GDM1 (cell line): ENCODE data around the gene SGSM2.
A peak's percentile ranks its signal among the peaks of the same experiment; 100 is the strongest.

Experiments
- DNase-seq: peaks from one replicate; lab custom pipeline; 2025; lab: John Stamatoyannopoulos, UW

Gene SGSM2

GRCh38 chr17:2336215-2336851 lies 968 bp upstream of the SGSM2 start, which contains the start of gene TSR1:
Gene TSR1, minus strand, starts transcription at chr17:2336457. Its CDS starts 30 bp downstream, at chr17:2336427.
- DNase-seq: peak; percentile 77

DNA sequence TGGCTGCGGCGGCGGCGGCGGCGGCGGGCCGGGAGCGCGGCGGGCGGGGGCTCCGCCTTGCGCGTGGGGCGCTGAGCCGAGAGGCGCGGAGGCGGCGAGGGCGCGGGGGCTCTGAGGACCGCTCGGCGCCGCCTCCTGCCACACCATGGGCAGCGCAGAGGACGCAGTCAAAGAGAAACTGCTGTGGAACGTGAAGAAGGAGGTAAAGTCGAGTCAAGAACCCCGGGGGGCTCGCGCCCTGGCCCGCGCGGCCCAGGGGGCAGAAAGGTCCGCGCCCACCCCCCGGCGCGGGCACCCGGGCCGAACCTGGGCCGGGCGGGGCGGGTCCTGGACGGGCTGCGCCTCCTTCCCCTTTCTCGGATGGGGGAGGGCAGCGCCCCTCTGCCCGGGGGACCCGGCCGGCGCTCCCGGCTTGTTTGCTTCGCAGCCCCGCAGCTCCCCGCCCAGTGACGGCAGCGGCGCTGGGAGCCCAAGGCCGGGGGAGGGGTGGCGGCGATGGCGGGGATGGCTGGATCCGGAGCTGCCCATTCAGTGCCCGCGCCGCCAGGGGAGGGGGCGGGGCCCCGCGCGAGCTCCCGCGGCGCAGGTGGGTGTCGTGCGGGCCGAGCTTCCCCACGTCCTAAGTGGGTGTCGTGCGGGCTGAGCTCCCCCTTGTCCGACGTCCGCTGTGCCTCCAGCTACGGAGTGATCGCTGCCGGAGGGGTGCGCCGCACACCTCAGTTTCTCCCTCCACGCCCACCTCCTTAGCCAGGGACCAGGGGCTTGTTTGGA lies 428 bp downstream of the SGSM2 start:
- DNase-seq: no peak

- no peak for DNase-seq
Measured at GRCh38 chr17:2338315-2338657, 985 bp downstream of the SGSM2 start.

DNA sequence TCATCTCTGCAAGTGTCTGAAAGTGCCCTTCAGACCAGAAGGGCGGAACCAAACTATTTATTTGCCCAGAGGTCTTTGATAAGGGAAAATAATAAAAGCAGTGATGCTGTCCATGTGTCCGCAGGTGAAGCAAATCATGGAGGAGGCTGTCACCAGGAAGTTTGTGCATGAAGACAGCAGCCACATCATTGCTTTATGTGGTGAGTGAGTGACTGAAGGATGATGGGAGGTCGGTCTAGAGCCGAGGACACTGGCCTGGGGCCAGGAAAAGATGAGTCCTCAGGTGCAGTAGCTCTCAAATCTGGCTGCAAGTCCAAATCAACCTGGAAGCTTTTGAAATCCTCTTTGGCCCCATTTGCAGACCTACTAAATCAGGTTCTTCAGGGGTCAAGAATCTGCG lies 6.1 kb downstream of the SGSM2 start:
- DNase-seq: no peak

DNA sequence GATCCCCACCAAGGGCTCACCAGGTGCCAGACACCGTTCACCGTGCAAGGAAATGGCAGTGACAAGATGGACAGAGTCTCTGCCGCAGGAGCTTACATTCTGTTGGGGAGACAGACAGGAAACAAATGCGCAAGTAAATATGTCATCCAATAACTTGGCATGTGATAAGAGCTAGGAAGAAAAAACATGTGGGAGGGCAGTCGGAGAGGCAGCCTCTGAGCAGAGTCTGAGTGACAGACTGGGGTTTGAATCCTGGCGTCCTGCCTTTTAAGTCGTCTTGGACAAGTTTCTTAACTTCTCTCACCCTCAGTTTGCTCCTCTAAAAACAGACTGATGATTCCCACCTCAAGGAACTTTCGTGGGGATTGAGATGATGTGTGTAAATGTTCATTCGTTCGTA lies 7.2 kb downstream of the SGSM2 start:
- no peak for DNase-seq

DNA sequence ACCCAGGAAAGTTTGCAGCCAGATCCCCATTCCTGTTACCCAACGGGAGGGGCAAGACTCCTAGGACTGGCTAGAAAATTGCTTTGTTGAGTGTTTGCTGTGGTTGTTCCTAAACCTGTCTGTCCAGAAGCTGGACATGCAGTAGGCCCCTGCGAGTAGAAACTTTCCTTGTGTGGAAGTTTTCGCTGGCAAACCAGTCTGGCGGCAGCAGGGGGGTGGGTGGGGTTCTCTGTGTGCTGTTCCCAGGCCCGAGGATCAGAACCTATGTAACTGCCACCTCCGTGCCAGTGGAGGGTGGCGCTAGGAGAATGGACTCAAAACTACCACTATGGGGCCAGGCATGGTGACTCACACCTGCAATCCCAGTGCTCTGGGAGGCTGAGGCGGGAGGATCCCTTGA lies 9.2 kb downstream of the SGSM2 start:
- no peak for DNase-seq

DNA sequence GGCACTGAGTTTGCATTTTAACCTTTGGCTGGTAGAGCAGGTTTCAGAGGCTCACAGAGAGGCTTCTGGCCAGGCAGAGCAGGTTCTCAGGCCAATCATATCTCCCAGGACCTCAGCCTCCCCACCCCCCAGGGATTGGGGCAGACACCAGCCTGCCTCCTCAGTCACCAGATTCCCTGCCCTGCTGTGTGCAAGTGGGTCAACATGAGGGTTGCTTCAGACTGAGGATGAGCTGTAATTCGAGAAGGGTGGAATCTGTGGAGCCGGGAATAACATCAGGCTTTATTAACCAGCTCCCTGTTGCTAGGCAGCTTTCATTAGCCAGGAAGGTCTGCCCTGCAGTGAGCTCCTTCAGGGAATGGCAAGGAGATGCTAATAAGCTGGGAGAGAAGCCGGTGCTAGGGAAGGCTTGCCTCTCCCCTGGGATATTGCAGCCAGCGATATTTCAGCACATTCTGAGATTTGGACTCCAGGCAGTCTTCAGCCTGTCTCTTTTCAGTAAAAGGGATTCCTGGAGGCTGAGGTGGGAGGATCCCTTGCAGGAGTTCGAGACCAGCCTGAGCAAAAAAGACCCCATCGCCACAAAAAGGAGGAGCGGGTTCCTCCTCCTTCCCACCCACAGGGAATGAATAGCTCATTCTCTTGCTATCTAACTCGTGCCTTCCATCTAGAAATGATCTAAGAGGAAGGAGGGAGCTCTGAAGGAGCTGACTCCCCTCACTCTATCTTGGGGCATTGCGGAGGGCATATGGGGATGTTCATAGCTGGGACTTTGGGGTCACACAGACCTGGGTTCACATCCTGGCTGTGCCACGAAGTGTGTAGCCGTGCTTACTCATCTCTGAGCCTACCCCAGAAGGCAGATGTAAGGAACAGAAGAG lies 10.7 kb downstream of the SGSM2 start:
- DNase-seq: no peak

DNA sequence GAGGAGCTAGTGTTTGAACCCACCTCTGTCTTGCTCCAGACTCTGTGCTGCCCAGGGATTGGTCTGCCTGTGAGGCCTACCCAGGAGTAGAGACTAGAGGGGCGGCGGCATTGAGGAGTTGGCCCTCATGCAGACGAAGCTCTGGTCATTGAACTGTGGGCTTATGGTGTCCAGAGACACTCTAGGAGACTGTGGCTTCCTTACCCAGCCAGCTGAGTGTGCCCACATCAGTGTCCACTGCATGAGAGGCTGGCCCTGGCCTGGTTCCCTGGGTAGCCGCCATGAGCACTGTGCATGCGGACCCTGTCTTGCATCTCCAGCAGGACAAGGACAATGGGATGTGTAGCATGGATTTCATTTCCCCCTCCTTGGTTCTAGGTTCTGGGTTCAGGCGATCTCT lies 14.0 kb downstream of the SGSM2 start:
- no peak for DNase-seq

DNA sequence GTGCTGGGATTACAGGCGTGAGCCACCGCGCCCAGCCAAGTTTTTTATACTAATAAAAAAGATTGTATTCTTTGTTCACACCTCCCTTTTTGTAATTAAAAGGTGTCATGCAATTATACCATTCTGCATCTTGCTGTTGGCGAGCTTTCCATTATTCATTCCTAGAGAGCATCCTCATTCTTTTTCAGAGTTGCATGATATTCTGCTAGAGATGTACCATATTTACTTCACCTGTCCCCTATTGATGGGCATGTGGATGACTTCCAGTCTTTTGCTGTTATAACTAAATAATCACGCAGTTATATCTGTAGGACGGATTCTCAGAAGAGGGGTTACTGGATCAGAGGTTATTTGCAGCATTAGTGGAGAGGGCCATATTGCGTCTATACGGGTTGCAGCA lies 17.0 kb downstream of the SGSM2 start:
- no peak for DNase-seq

DNA sequence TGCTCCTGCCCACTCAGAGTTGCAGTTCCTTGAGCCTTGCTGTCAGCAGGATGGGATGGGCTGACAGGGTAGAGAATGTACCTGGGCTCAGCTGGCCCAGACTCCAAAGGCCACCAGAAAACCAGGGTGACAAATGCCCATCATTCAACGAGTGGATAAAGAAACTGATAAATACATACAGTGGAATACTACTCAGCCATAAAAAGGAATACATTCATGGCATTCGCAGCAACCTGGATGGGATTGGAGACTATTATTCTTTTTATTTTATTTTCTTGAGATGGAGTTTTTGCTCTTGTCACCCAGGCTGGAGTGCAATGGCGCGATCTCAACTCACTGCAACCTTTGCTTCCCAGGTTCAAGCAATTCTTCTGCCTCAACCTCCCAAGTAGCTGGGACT lies 19.9 kb downstream of the SGSM2 start:
- DNase-seq: no peak

DNA sequence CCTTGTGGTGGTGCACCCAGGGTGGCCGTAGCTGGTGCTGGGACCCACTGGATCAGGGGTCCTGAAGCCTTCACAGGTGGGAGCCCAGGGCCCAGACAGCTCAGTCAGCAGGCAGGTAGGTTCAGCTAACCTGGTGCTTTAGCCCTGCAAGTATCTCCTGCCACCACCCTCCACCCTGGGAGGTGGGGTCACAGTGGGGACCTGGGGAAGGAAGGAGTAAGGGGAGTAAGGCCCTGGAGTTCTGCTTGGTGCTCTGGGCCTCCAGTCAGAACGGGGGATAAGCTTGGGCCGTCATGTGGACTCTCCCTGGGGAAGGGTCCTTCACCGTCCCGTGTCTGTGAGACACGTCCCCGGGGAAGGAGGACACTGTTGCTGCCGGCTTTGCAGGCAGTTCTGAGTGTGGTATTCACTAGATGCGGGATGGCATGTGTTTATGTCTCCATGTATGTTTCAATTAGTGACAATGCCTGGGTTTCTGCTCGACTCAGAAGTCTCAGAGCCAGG lies 20.7 kb downstream of the SGSM2 start:
- DNase-seq: no peak

- no peak for DNase-seq
Measured at GRCh38 chr17:2361010-2361760, 23.9 kb downstream of the SGSM2 start.

DNA sequence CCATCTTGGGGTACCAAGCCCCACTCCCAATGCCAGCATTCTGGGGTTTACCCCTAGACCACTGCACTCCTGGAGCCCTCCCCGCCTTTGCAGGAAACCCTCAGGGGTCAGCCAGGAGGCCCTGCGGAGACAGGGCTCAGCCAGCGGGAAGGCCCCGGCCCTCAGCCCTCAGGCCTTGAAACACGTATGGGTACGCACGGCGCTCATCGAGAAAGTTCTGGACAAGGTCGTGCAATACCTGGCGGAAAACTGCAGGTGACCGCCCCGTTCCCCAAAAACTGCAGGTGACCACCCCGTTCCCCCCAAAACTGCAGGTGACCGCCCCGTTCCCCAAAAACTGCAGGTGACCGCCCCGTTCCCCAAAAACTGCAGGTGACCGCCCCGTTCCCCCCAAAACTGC lies 24.7 kb downstream of the SGSM2 start:
- DNase-seq: no peak

- DNase-seq: no peak
Measured at GRCh38 chr17:2362416-2362815, 25.1 kb downstream of the SGSM2 start.

DNA sequence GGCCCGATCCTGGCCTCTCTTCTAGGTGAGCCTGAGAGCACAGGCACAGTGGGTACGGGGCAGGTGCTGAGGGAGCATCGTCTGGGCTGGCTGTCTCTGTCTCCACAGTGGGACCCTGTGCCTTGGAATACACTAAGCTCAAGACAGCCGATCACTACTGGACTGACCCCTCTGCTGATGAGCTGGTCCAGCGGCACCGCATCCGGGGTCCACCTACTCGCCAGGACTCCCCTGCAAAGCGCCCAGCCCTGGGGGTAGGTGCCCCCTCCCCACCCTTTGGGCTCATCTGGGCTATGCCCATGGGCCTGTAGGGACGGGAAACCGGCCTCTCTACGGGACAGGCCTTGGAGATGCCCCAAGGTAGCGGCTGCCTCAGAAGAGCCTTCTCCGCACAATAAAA lies 25.6 kb downstream of the SGSM2 start:
- DNase-seq: no peak

GRCh38 chr17:2363318-2363717 lies 26.0 kb downstream of the SGSM2 start:
- DNase-seq: no peak

DNA sequence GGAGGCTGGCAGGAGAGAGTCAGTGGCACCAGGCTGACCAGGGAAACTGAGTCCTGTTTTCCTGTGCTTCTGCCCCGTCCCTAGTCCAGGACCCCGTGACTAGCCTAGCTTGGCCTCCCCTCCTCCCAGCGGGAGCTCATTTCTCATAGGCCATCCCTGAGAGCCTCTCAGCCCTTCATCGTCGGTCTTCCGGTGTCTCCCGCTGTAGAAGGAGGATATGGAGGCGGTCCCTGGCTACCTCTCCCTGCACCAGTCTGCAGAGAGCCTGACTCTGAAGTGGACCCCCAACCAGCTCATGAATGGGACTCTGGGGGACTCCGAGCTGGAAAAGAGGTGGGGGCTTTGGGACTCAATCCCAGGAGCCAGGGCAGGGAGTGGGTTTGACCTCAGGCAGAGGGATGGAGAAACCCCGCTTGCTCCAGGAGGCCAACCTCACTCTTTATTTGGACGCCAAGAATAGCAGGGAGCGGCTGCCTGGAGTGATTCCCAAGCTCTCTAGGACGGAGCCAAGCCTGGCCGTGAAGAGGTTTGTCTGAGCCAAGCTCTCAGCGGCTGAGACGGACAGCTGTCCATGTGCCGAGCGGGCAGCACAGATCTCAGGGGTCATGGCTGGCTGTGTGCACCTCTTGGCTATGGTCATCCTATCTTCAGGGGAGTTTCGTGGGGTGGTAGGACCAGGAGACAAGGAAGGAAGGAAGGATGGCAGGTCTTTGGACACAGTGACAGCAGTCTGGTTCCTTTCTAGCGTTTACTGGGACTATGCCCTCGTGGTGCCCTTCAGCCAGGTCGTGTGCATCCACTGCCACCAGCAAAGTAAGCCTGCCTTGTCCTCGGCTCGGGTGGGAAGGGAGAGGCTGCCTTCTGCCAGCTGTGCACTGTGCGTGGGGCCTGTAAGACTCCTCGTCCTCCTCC lies 26.8 kb downstream of the SGSM2 start:
- DNase-seq: no peak

DNA sequence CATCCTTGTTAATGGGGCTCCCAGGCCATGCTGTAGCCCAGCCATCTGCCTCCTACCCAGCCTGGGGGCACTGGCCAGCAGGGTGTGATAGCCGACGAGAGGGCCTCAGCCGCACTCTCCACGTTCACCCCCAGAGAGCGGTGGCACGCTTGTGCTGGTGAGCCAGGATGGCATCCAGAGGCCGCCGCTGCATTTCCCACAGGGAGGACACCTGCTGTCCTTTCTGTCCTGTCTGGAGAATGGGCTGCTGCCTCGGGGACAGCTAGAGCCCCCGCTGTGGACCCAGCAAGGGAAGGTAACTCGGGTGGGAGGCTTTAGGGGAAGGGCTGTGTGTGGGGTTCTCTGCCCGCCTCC lies 27.4 kb downstream of the SGSM2 start:
- DNase-seq: no peak

GRCh38 chr17:2365132-2365531 lies 27.8 kb downstream of the SGSM2 start:
- DNase-seq: no peak

GRCh38 chr17:2366747-2367494 lies 29.6 kb downstream of the SGSM2 start:
- no peak for DNase-seq
